H9 (cell line): ENCODE data around the gene FBH1. TPM values are rescaled to one million over a fixed set of nuclear protein-coding genes. Genes with fewer than 3 reads are reported as not detected.

Source experiments
- DNase-seq: peaks from one replicate; pipeline ENCODE4 v3.0.0-alpha.2; 2017
- H2AFZ ChIP-seq: one replicate; pipeline ENCODE4 v1.6.1; 2013; ENCODE audit warnings: mild to moderate bottlenecking, low read length, control low read depth, moderate library complexity
- H2AK5ac ChIP-seq: 2 replicates; pipeline ENCODE4 v1.6.1; 2013; ENCODE audit warnings: low read length, control low read depth, mixed read lengths; ENCODE audit not compliant: insufficient read length
- H2BK120ac ChIP-seq: one replicate; pipeline ENCODE4 v1.6.1; 2013; ENCODE audit warnings: low read depth, mild to moderate bottlenecking, low read length, control low read depth, inconsistent platforms; ENCODE audit not compliant: poor library complexity, severe bottlenecking
- H2BK12ac ChIP-seq: 2 replicates; pipeline ENCODE4 v1.6.1; 2013; ENCODE audit warnings: low read length, control low read depth, mixed read lengths, low read depth; ENCODE audit not compliant: insufficient read length
- H2BK15ac ChIP-seq: 2 replicates; pipeline ENCODE4 v1.6.1; 2013; ENCODE audit warnings: low read depth, low read length, control low read depth
- H2BK20ac ChIP-seq: one replicate; pipeline ENCODE4 v1.6.1; 2013; ENCODE audit warnings: low read depth, mild to moderate bottlenecking, low read length, control low read depth, inconsistent platforms; ENCODE audit not compliant: poor library complexity, severe bottlenecking
- H2BK5ac ChIP-seq: 2 replicates; pipeline ENCODE4 v1.6.1; 2013; ENCODE audit warnings: low read length, control low read depth, mixed read lengths; ENCODE audit not compliant: insufficient read length
- H3K14ac ChIP-seq: 2 replicates; pipeline ENCODE4 v1.6.1; 2013; ENCODE audit warnings: low read length, control low read depth; ENCODE audit not compliant: insufficient read depth
- H3K18ac ChIP-seq: 2 replicates; pipeline ENCODE4 v1.6.1; 2013; ENCODE audit warnings: low read depth, mild to moderate bottlenecking, mixed read lengths, low read length, control low read depth; ENCODE audit not compliant: insufficient read length
- H3K23ac ChIP-seq: 2 replicates; pipeline ENCODE4 v1.6.1; 2013; ENCODE audit warnings: low read length, control low read depth, mixed read lengths, low read depth; ENCODE audit not compliant: insufficient read length
- H3K23me2 ChIP-seq: 2 replicates; pipeline ENCODE4 v1.6.1; 2013; ENCODE audit warnings: low read depth, mild to moderate bottlenecking, mixed read lengths, low read length, control low read depth; ENCODE audit not compliant: insufficient read length, poor library complexity, severe bottlenecking
- H3K27ac ChIP-seq: 2 replicates; pipeline ENCODE4 v1.5.1; 2013; ENCODE audit warnings: low read length, control low read depth, mixed read lengths, low read depth; ENCODE audit not compliant: insufficient read length
- H3K27me3 ChIP-seq: 2 replicates; pipeline ENCODE4 v1.6.1; 2013; ENCODE audit warnings: low read length, control low read depth, inconsistent platforms; ENCODE audit not compliant: insufficient read depth
- H3K4ac ChIP-seq: 2 replicates; pipeline ENCODE4 v1.6.1; 2013; ENCODE audit warnings: low read depth, mild to moderate bottlenecking, control low read depth, inconsistent platforms, low read length, moderate library complexity
- H3K4me1 ChIP-seq: 2 replicates; pipeline ENCODE4 v1.6.1; 2013; ENCODE audit warnings: low read length, control low read depth, inconsistent platforms; ENCODE audit not compliant: insufficient read depth
- H3K4me2 ChIP-seq: 2 replicates; pipeline ENCODE4 v1.6.1; 2013; ENCODE audit warnings: low read length, control low read depth, mixed read lengths; ENCODE audit not compliant: insufficient read length, insufficient read depth
- H3K56ac ChIP-seq: 2 replicates; pipeline ENCODE4 v1.6.1; 2013; ENCODE audit warnings: low read depth, mild to moderate bottlenecking, mixed read lengths, low read length, control low read depth; ENCODE audit not compliant: insufficient read length
- H3K79me1 ChIP-seq: 2 replicates; pipeline ENCODE4 v1.6.1; 2013; ENCODE audit warnings: low read depth, mild to moderate bottlenecking, moderate library complexity, low read length, control low read depth, inconsistent platforms; ENCODE audit not compliant: insufficient read depth, poor library complexity, severe bottlenecking
- H3K79me2 ChIP-seq: 2 replicates; pipeline ENCODE4 v1.6.1; 2013; ENCODE audit warnings: low read length, control low read depth, inconsistent platforms; ENCODE audit not compliant: insufficient read depth
- H3K9ac ChIP-seq: 2 replicates; pipeline ENCODE4 v1.6.1; 2013; ENCODE audit warnings: low read length, control low read depth, mixed read lengths; ENCODE audit not compliant: insufficient read length; ENCODE audit errors: extremely low read depth
- H3K9me3 ChIP-seq: one replicate; pipeline ENCODE4 v1.6.1; 2013; ENCODE audit warnings: low read depth, low read length, inconsistent platforms; ENCODE audit not compliant: control insufficient read depth
- H3T11ph ChIP-seq: one replicate; pipeline ENCODE4 v1.6.1; 2013; ENCODE audit warnings: mild to moderate bottlenecking, low read length, control low read depth, inconsistent platforms
- H4K20me1 ChIP-seq: one replicate; pipeline ENCODE4 v1.6.1; 2013; ENCODE audit not compliant: control insufficient read depth, insufficient read length, insufficient read depth
- H4K5ac ChIP-seq: 2 replicates; pipeline ENCODE4 v1.6.1; 2013; ENCODE audit warnings: low read depth, mild to moderate bottlenecking, mixed read lengths, low read length, control low read depth; ENCODE audit not compliant: insufficient read length
- H4K8ac ChIP-seq: replicated peaks from 2 replicates; pipeline ENCODE4 v1.6.1; 2013; ENCODE audit warnings: low read length, control low read depth, mixed read lengths, low read depth; ENCODE audit not compliant: insufficient read length
- H4K91ac ChIP-seq: 2 replicates; pipeline ENCODE4 v1.6.1; 2013; ENCODE audit warnings: low read depth, mild to moderate bottlenecking, moderate library complexity, mixed read lengths, low read length, control low read depth; ENCODE audit not compliant: insufficient read length
- H3K27ac Mint-ChIP-seq, 3 experiments: 2 replicates in 2 of 3; 3 replicates in 1 of 3; pipeline ENCODE4 v1.8.0; 2020 to 2021; ENCODE audit warnings: mixed read lengths in 3 of 3, mild to moderate bottlenecking in 1 of 3, moderate library complexity in 1 of 3
- H3K27me3 Mint-ChIP-seq: 2 replicates; pipeline ENCODE4 v1.8.0; 2021; ENCODE audit warnings: low read depth, mild to moderate bottlenecking, moderate library complexity, mixed read lengths
- H3K36me3 Mint-ChIP-seq, 3 experiments: 2 replicates in 2 of 3; 3 replicates in 1 of 3; pipeline ENCODE4 v1.8.0; 2020 to 2021; ENCODE audit warnings: low read depth in 3 of 3, mixed read lengths in 3 of 3; ENCODE audit not compliant: insufficient read depth in 1 of 3
- H3K4me1 Mint-ChIP-seq, 2 experiments: 2 replicates each; pipeline ENCODE4 v1.8.0; 2020; ENCODE audit warnings: mixed read lengths in 2 of 2
- H3K4me3 Mint-ChIP-seq, 2 experiments: 2 replicates in 1 of 2; 3 replicates in 1 of 2; pipeline ENCODE4 v1.8.0; 2020 to 2021; ENCODE audit warnings: mild to moderate bottlenecking in 2 of 2, mixed read lengths in 2 of 2, moderate library complexity in 1 of 2
- H3K9me3 Mint-ChIP-seq, 2 experiments: 2 replicates in 1 of 2; 3 replicates in 1 of 2; pipeline ENCODE4 v1.8.0; 2020; ENCODE audit warnings: mild to moderate bottlenecking in 2 of 2, mixed read lengths in 2 of 2, moderate library complexity in 1 of 2
- WGBS: extraction: QIAGEN DNeasy Blood & Tissue Kit; methylation state at CpG from one replicate; pipeline ENCODE4 v1.1.7; 2013; ENCODE audit warnings: missing lambda C conversion rate, low lambda C conversion rate, mixed read lengths; ENCODE audit not compliant: insufficient read length; ENCODE audit errors: extremely low coverage; 5-methylcytosine and 5-hydroxymethylcytosine counted together
- total RNA-seq: library from RNA; stranded (reverse); gene quantifications from 2 replicates; pipeline ENCODE4 v1.2.1, GENCODE V29; 2021
- TF ChIP-seq, protein P1 (sequence below): fragments of 200-600 bp; sonication (generic); conservative IDR thresholded peaks from 3 replicates; pipeline ENCODE4 v1.8.0; 2021; ENCODE audit warnings: antibody characterized with exemption, mild to moderate bottlenecking

Gene FBH1
- total RNA-seq, 1 experiment from 2014 or later = 52.2 TPM

DNA sequence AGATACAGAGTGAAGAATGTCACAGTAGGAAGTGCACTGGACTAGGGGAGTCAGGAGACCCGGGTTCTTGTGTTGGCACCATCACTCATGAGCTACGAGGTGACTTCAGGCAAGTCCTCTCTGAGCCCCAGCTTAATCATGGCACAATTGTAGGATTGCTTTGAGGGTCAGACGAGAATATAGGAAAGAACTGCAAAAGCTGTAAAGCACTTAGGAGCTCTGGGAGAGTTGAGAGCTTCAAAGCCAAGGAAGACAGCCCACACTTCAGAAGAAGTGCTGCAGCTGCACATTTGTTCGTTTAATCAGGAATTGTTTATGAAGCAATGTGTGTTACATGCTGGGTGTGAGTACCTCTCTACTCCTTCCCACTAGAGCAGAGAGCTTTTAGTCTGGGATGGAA lies 4.4 kb downstream of the FBH1 start:
- Histone ChIP-seq H3K9me3 (no peaks in the 10 kb centered on the region), H3K4me1 (no peaks in the 10 kb centered on the region)

More for the DNA sequence above, 4.4 kb downstream of the FBH1 start:
- Histone ChIP-seq H2BK15ac (no peak overlapping the region), H2AFZ (no peak overlapping the region), H3K14ac (no peak overlapping the region), H3K4me2 (no peak overlapping the region), H2AK5ac (no peak overlapping the region), H3K79me2 (peaks cover 11% of the 10 kb centered on the region; the same call in 1 of the 2 replicates), H3K23me2 (peaks cover 5% of the 10 kb centered on the region), H2BK5ac (no peak overlapping the region), H3K56ac (no peak overlapping the region), H3K79me1 (no peaks in the 10 kb centered on the region), H4K8ac (no peak overlapping the region), H3T11ph (no peak overlapping the region), H2BK12ac (no peak overlapping the region), H3K23ac (no peak overlapping the region), H2BK120ac (no peak overlapping the region), H4K20me1 (no peaks in the 10 kb centered on the region), H3K27ac (no peak overlapping the region), H4K91ac (no peak overlapping the region), H3K9ac (no peak overlapping the region), H2BK20ac (no peak overlapping the region), H4K5ac (no peak overlapping the region), H3K18ac (no peak overlapping the region), H3K27me3 (no peaks in the 10 kb centered on the region), H3K4ac (no peak overlapping the region)
- H3K27me3 Mint-ChIP-seq = no peaks in the 10 kb centered on the region
- no peak overlapping the region for H3K27ac Mint-ChIP-seq
- peaks cover 19 to 28% of the 10 kb centered on the region in 2 experiments for H3K4me1 Mint-ChIP-seq
- no peaks in the 10 kb centered on the region for H3K9me3 Mint-ChIP-seq
- H3K36me3 Mint-ChIP-seq = peaks cover 29 to 57% (median 49%) of the 10 kb centered on the region in 3 experiments; a peak in 6 of 7 replicates
- no CpG with 5 or more reads among the region's 4 CpGs for WGBS
- H3K4me3 Mint-ChIP-seq = no peak overlapping the region
- DNase-seq = no peak
- TF ChIP-seq, protein P1, sequence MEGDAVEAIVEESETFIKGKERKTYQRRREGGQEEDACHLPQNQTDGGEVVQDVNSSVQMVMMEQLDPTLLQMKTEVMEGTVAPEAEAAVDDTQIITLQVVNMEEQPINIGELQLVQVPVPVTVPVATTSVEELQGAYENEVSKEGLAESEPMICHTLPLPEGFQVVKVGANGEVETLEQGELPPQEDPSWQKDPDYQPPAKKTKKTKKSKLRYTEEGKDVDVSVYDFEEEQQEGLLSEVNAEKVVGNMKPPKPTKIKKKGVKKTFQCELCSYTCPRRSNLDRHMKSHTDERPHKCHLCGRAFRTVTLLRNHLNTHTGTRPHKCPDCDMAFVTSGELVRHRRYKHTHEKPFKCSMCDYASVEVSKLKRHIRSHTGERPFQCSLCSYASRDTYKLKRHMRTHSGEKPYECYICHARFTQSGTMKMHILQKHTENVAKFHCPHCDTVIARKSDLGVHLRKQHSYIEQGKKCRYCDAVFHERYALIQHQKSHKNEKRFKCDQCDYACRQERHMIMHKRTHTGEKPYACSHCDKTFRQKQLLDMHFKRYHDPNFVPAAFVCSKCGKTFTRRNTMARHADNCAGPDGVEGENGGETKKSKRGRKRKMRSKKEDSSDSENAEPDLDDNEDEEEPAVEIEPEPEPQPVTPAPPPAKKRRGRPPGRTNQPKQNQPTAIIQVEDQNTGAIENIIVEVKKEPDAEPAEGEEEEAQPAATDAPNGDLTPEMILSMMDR = no peak
